ENCODE measurements around the gene ACBD4.

The ACBD4 gene

GRCh38 chr17:45171338-45172231 lies 36.1 kb downstream of the ACBD4 start:
- H2AFZ ChIP-seq: peak overlapping the region; percentile 71
- H3K4me1 ChIP-seq: peaks cover 28% of the 10 kb centered on the region
- peak overlapping the region; percentile 71 for H3K4me2 ChIP-seq (ENCODE audit: low read length)
- no peaks in the 10 kb centered on the region for H3K9me3 ChIP-seq (ENCODE audit: control insufficient read depth, low read length)
- no peak for TF ChIP-seq CTCF (IDR thresholded peaks at IDR 0.05)
- peak overlapping the region; percentile 39 for H3K9ac ChIP-seq
- H3K27me3 ChIP-seq (ENCODE audit: control insufficient read depth, insufficient read depth, low read length): no peaks in the 10 kb centered on the region
- H3K36me3 ChIP-seq (ENCODE audit: control insufficient read depth, insufficient read depth, low read length): no peaks in the 10 kb centered on the region
- H3K4me3 ChIP-seq (ENCODE audit: low read depth, low read length): no peak overlapping the region
- H3K79me2 ChIP-seq: no peaks in the 10 kb centered on the region
- H3K27ac ChIP-seq: peak overlapping the region; percentile 92

- Histone ChIP-seq H3K9me3 (ENCODE audit: control insufficient read depth, low read length) (no peaks in the 10 kb centered on the region), H2AFZ (peak overlapping the region; percentile 71), H3K27me3 (ENCODE audit: control insufficient read depth, insufficient read depth, low read length) (no peaks in the 10 kb centered on the region), H3K27ac (peak overlapping the region; percentile 92), H3K4me3 (ENCODE audit: low read depth, low read length) (peak overlapping the region; percentile 4), H3K9ac (peak overlapping the region; percentile 39), H3K4me1 (peaks cover 28% of the 10 kb centered on the region), H3K36me3 (ENCODE audit: control insufficient read depth, insufficient read depth, low read length) (no peaks in the 10 kb centered on the region), H3K4me2 (ENCODE audit: low read length) (peak overlapping the region; percentile 71), H3K79me2 (no peaks in the 10 kb centered on the region)
- TF ChIP-seq CTCF (IDR thresholded peaks at IDR 0.05): no peak
These were observed 36.7 kb downstream of the ACBD4 start for GRCh38 chr17:45172232-45172540.

GRCh38 chr17:45172541-45173286 lies 37.2 kb downstream of the ACBD4 start:
- Histone ChIP-seq H3K27ac (peak overlapping the region; percentile 92), H2AFZ (peak overlapping the region; percentile 71), H3K79me2 (no peaks in the 10 kb centered on the region), H3K4me2 (ENCODE audit: low read length) (peak overlapping the region; percentile 71), H3K36me3 (ENCODE audit: control insufficient read depth, insufficient read depth, low read length) (no peaks in the 10 kb centered on the region), H3K4me3 (ENCODE audit: low read depth, low read length) (peak overlapping the region; percentile 30), H3K4me1 (peaks cover 28% of the 10 kb centered on the region), H3K27me3 (ENCODE audit: control insufficient read depth, insufficient read depth, low read length) (no peaks in the 10 kb centered on the region), H3K9ac (peak overlapping the region; percentile 39), H3K9me3 (ENCODE audit: control insufficient read depth, low read length) (no peaks in the 10 kb centered on the region)
- peak; percentile 25 for TF ChIP-seq CTCF (IDR thresholded peaks at IDR 0.05)

GRCh38 chr17:45175759-45176115 lies 40.2 kb downstream of the ACBD4 start:
- Histone ChIP-seq H3K79me2 (no peaks in the 10 kb centered on the region), H3K9me3 (ENCODE audit: control insufficient read depth, low read length) (no peaks in the 10 kb centered on the region), H3K4me2 (ENCODE audit: low read length) (no peak overlapping the region), H3K4me1 (peaks cover 26% of the 10 kb centered on the region), H3K9ac (no peak overlapping the region), H3K27ac (no peak overlapping the region), H2AFZ (peak overlapping the region; percentile 57), H3K27me3 (ENCODE audit: control insufficient read depth, insufficient read depth, low read length) (no peaks in the 10 kb centered on the region), H3K36me3 (ENCODE audit: control insufficient read depth, insufficient read depth, low read length) (no peaks in the 10 kb centered on the region), H3K4me3 (ENCODE audit: low read depth, low read length) (no peak overlapping the region)
- TF ChIP-seq CTCF (IDR thresholded peaks at IDR 0.05): no peak

Measured in parathyroid adenoma (tissue), 2 donors.